ENCODE results near the gene ZNF629. TPM values are rescaled to one million over a fixed set of nuclear protein-coding genes. Genes with fewer than 3 reads are reported as not detected.

The ZNF629 gene
- total RNA-seq, 1 donor from 2014 or later, result 24.3 TPM

GRCh38 chr16:30748634-30749445 lies 38.2 kb downstream of the ZNF629 start:
- peak; percentile 34 for DNase-seq (ENCODE audit: low read depth)

- DNase-seq (ENCODE audit: low read depth), result peak; percentile 99
Observed at GRCh38 chr16:30747799-30748633, 39.0 kb downstream of the ZNF629 start, which contains the start of gene PHKG2. Gene PHKG2 (plus strand): TSS chr16:30748425. CDS start chr16:30748821, 396 bp downstream.

GRCh38 chr16:30747331-30747730 lies 39.7 kb downstream of the ZNF629 start:
- no peak for DNase-seq (ENCODE audit: low read depth)

GRCh38 chr16:30746638-30747175 lies 40.3 kb downstream of the ZNF629 start:
- no peak for DNase-seq (ENCODE audit: low read depth)

GRCh38 chr16:30745082-30745481 lies 41.9 kb downstream of the ZNF629 start:
- no peak for DNase-seq (ENCODE audit: low read depth)

GRCh38 chr16:30744183-30744582 lies 42.8 kb downstream of the ZNF629 start:
- DNase-seq (ENCODE audit: low read depth), result no peak

GRCh38 chr16:30743716-30744115 lies 43.3 kb downstream of the ZNF629 start:
- DNase-seq (ENCODE audit: low read depth), result no peak

- DNase-seq (ENCODE audit: low read depth), result peak; percentile 67
Observed at GRCh38 chr16:30741461-30741914, 45.5 kb downstream of the ZNF629 start.

GRCh38 chr16:30740364-30741251 lies 46.4 kb downstream of the ZNF629 start:
- peak; percentile 91 for DNase-seq (ENCODE audit: low read depth)

GRCh38 chr16:30738984-30739951 lies 47.7 kb downstream of the ZNF629 start:
- DNase-seq (ENCODE audit: low read depth), result no peak

- no peak for DNase-seq (ENCODE audit: low read depth)
Observed at GRCh38 chr16:30737794-30738648, 49.0 kb downstream of the ZNF629 start.

GRCh38 chr16:30736995-30737793 lies 49.8 kb downstream of the ZNF629 start:
- DNase-seq (ENCODE audit: low read depth), result no peak

- no peak for DNase-seq (ENCODE audit: low read depth)
Observed at GRCh38 chr16:30731411-30731810, 55.6 kb downstream of the ZNF629 start.

GRCh38 chr16:30728899-30729672 lies 57.9 kb downstream of the ZNF629 start:
- DNase-seq (ENCODE audit: low read depth), result no peak
